A549 (cell line): ENCODE data around the gene MAP2K1.

ENCODE experiments used
- ATOH8 ChIP-seq: fragments of 250-450 bp; sonication (Bioruptor Pico); IDR thresholded peaks from 2 replicates; pipeline ENCODE4 v1.5.0; 2020; ENCODE audit warnings: low read depth, mild to moderate bottlenecking, moderate library complexity
- CTCF ChIP-seq: fragments of >200 bp; sonication (Bioruptor Twin); formaldehyde crosslinking; IDR thresholded peaks from 3 replicates; pipeline ENCODE4 v1.5.1; 2016
- JUNB ChIP-seq: fragments of >200 bp; sonication (Bioruptor Twin); formaldehyde crosslinking; IDR thresholded peaks from 2 replicates; pipeline ENCODE4 v1.6.1; 2016
- POLR2A ChIP-seq: IDR thresholded peaks from 2 replicates; pipeline ENCODE4 v1.6.1; 2012; ENCODE audit warnings: mild to moderate bottlenecking, low read length
- RAD21 ChIP-seq, 2 experiments: fragments of >200 bp in 1 of 2; sonication (Bioruptor Twin) in 1 of 2; formaldehyde crosslinking in 1 of 2; IDR thresholded peaks in 1 of 2; conservative IDR thresholded peaks in 1 of 2; 2 replicates in 1 of 2; 3 replicates in 1 of 2; pipeline ENCODE4 v1.6.1; 2012 to 2018; ENCODE audit warnings: inconsistent platforms in 1 of 2
- REST ChIP-seq: fragments of 200-600 bp; sonication (generic); IDR thresholded peaks from 2 replicates; pipeline ENCODE4 v1.6.1; 2016; ENCODE audit warnings: antibody characterized with exemption, mild to moderate bottlenecking, moderate library complexity
- ZSCAN20 ChIP-seq: fragments of 250-450 bp; sonication (Bioruptor Pico); IDR thresholded peaks from 2 replicates; pipeline ENCODE4 v1.8.0; 2022; ENCODE audit warnings: mild to moderate bottlenecking, moderate library complexity

- no peak for TF ChIP-seq ATOH8 (CRISPR knock-in tag)
- TF ChIP-seq CTCF: no peak
- TF ChIP-seq RAD21 (conservative IDR thresholded peaks at IDR 0.05 in 1 of 2, IDR thresholded peaks at IDR 0.05 in 1 of 2): no peak
- no peak for TF ChIP-seq REST
- no peak for TF ChIP-seq POLR2A
- no peak for TF ChIP-seq ZSCAN20 (CRISPR knock-in tag)
- no peak for TF ChIP-seq JUNB
Measured at GRCh38 chr15:66356077-66356358, 30.7 kb upstream of the MAP2K1 start.
